ENCODE measurements around the gene EPS8L1.
"Not testable (repeated sequence)": the region's sequence is repeated elsewhere in the genome, so short reads cannot be mapped to it uniquely, and the experiment has no call there.

EPS8L1 gene

DNA sequence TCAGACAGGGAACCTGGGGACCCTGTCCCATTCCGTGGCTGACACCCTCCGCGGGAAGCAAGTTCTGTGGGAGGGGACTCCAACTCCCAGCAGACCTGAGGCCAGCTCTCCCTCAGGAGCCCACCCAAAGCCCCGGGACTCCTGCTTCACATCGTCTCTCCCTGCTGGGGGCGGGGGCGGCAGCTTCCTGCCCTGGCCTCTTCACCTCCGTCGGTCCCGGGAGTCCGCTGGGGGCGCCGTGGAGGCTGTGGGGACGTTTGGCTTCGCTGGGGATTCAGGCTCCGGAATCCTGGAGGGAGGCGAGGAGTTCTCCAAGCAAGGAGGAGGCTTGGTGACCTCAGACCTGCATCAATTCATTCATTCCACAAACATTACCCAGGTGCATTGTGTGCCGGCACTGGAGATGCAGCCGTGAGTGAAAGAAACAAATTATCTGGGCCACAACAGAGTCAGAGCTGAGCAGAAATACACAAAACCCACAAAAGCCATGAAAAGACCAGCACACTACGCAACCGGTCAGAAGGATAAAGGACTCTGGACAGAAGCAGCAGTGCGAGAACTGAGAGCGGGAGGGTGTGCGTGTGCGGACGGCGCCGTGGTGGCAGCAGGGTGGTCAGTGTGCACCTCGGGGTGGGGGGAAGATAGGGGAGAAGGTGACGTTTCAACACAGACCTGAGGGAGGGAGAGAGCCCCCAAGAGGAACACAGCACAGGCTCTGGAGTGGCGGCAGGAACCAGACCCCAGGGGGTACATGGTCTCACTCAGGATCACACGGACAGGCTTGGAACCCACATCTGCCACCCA is 19.0 kb downstream of the EPS8L1 start:
- no peak for DNase-seq (ENCODE audit: low read depth)

- DNase-seq (ENCODE audit: low read depth): no peak
Observed at GRCh38 chr19:55095260-55096060, 19.8 kb downstream of the EPS8L1 start.

GRCh38 chr19:55096061-55096701 is 20.5 kb downstream of the EPS8L1 start:
- no peak for DNase-seq (ENCODE audit: low read depth)

GRCh38 chr19:55097864-55098715 is 22.4 kb downstream of the EPS8L1 start:
- DNase-seq (ENCODE audit: low read depth): no peak

GRCh38 chr19:55098716-55099556 is 23.3 kb downstream of the EPS8L1 start:
- no peak for DNase-seq (ENCODE audit: low read depth)

GRCh38 chr19:55099557-55100506 is 24.2 kb downstream of the EPS8L1 start:
- DNase-seq (ENCODE audit: low read depth): no peak

- no peak for DNase-seq (ENCODE audit: low read depth)
Observed at GRCh38 chr19:55101261-55101660, 25.6 kb downstream of the EPS8L1 start.

DNA sequence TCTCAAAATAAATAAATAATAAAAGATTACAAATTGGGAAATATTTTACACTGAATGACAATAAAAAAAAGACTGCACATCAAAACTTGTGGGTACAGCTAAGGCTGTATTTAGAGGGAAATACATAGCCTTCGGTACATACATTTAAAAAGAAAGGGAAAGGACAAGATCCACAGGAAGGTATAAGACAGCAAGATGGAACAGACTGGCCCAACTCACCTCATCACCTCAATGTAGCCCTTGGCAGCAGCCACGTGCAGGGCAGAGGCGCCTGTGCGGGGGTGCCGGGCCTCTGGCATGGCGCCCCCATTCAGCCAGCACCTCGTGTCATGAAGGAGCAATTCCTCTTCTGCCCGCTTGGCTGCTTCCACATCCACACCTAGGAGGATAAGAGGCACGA is 27.5 kb downstream of the EPS8L1 start:
- no peak for DNase-seq (ENCODE audit: low read depth)

DNA sequence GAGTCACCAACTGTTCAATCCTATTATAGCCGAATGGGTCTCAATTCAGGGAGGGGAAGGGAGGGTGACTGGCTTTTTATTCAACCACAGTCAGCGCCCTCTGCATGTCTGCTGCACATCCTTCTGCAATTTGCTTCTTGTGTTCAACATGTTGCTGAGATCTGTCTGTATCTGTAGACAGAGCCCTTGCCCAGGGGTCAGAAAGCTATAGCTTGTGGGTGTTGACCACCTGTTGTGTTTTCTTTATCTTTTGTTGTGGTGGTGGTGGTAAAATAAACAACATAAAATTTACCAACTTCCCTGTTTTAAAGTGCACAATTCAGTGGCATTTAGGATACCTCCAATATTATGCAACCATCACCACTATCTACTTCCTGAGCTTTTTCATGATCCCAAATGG is 29.6 kb downstream of the EPS8L1 start:
- no peak for DNase-seq (ENCODE audit: low read depth)

DNA sequence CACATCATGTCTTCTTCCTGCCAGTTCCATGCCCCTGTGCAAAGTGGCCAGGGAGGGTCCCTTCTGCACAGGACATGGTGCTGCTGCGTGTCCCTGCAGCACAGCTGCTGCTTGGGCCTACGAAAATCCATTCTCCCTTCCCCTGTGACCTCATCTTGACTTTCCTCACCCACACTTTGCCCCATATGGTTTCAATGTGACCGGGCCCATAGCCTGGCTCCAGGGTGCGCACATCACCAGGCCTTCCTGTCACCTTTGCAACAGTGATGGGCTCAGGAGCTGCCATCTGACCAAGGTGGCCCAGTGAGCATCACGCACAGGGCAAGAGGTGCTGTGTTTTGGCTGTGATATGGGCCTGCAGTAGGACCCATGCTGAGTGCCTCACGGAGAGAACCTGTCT is 30.9 kb downstream of the EPS8L1 start:
- no peak for DNase-seq (ENCODE audit: low read depth)

DNA sequence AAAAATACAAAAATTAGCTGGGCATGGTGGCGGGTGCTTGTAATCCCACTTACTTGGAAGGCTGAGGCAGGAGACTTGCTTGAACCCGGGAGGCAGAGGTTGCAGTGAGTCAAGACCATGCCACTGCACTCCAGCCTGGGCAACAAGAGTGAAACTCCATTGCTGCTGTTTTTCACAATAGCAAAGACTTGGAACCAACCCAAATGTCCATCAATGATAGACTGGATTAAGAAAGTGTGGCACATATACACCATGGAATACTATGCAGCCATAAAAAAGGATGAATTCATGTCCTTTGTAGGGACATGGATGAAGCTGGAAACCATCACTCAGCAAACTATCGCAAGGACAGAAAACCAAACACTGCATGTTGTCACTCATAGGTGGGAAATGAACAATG is 31.6 kb downstream of the EPS8L1 start:
- DNase-seq (ENCODE audit: low read depth): not testable (repeated sequence)

GRCh38 chr19:55109527-55110291 is 34.0 kb downstream of the EPS8L1 start:
- no peak for DNase-seq (ENCODE audit: low read depth)

- no peak for DNase-seq (ENCODE audit: low read depth)
Observed at GRCh38 chr19:55111238-55111831, 35.7 kb downstream of the EPS8L1 start.

GRCh38 chr19:55112246-55112776 is 36.6 kb downstream of the EPS8L1 start:
- no peak for DNase-seq (ENCODE audit: low read depth)

DNA sequence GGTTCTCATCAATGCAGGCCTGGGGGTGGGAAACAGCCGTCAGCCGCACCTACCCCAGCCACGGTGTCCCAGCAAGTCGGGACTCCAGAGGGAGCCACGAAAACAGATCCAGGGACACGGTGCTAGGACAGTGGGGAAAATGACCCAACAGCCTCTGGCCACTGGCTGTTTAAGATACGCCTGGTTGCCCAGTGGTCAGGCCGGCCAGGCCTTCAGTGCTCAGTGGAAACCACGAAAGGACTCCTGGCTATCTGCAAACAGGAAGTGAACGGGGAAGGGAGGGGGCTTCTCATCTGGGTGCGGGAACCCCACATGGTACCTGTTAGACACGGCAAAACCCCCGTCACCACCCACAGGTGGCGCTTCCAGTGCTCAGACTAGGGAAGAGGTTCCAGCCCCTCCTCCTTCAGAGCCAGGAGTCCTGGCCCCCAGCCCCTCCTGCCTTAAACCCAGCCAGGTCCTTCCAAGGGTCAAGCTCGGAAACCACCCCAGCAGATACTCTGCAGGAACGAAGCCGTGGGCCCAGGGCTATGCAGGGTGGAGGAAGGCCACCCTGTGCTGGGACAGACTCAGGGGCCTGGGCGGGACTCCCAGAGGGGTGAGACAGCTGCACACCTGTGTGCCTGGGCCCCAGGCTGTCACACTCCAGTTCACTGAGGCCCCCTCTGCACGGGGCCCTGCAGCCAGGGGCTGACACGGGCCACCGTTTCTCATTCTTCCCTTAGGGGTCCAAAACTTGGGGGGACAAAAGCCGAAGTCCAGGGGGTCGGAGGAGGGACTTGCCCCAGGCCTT is 37.3 kb downstream of the EPS8L1 start:
- no peak for DNase-seq (ENCODE audit: low read depth)

DNA sequence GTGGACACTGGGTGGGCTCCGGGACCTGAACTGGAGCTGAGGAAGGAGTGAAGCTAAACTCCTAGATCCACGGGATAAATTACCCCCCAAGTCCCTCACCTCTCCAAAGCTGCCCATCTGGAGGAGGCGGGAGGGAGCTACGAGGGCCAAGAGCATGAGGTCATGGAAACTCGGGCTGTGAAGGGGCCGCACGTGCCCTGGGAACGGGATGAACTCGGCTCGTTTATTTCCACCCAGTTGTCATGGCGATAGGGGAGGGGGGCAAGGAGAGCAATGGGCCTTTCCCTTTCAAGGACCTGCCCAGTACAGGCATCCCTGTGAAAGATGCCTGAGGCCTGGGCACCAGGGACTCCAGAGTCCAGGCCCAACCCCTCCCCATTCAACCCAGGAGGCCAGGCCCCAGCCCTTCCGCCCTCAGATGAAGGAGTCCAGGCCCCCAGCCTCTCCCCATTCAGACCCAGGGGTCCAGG is 37.9 kb downstream of the EPS8L1 start:
- DNase-seq (ENCODE audit: low read depth): no peak

DNA sequence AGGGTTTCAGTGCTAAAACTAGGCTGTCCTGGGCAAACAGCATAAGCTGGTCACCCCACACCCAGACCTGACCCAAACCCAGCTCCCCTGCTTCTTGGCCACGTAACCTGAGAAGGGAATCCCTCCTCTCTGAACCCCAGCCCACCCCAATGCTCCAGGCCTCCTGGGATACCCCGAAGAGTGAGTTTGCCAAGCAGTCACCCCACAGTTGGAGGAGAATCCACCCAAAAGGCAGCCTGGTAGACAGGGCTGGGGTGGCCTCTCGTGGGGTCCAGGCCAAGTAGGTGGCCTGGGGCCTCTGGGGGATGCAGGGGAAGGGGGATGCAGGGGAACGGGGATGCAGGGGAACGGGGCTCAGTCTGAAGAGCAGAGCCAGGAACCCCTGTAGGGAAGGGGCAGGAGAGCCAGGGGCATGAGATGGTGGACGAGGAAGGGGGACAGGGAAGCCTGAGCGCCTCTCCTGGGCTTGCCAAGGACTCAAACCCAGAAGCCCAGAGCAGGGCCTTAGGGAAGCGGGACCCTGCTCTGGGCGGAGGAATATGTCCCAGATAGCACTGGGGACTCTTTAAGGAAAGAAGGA is 39.0 kb downstream of the EPS8L1 start:
- no peak for DNase-seq (ENCODE audit: low read depth)
